Glutamatergic neuron (in vitro differentiated cells): ENCODE results near the gene SPATA13. TPM values are rescaled to one million over a fixed set of nuclear protein-coding genes. Genes with fewer than 3 reads are reported as not detected.
"Not testable (repeated sequence)": the region's sequence is repeated elsewhere in the genome, so short reads cannot be mapped to it uniquely, and the experiment has no call there.

Experiments
- DNase-seq: peaks from one replicate; pipeline ENCODE4 v3.0.0; 2022
- H3K27ac Mint-ChIP-seq: one replicate; pipeline ENCODE4 v1.8.0; 2020; ENCODE audit warnings: mild to moderate bottlenecking, mixed read lengths, inconsistent platforms; ENCODE audit not compliant: unreplicated experiment
- H3K27me3 Mint-ChIP-seq: one replicate; pipeline ENCODE4 v1.8.0; 2020; ENCODE audit warnings: mild to moderate bottlenecking, moderate library complexity, mixed read lengths, inconsistent platforms; ENCODE audit not compliant: unreplicated experiment
- H3K36me3 Mint-ChIP-seq: one replicate; pipeline ENCODE4 v1.8.0; 2020; ENCODE audit warnings: mild to moderate bottlenecking, mixed read lengths, inconsistent platforms; ENCODE audit not compliant: unreplicated experiment
- H3K4me1 Mint-ChIP-seq: one replicate; pipeline ENCODE4 v1.8.0; 2020; ENCODE audit warnings: mild to moderate bottlenecking, low read depth, mixed read lengths, inconsistent platforms; ENCODE audit not compliant: unreplicated experiment
- H3K4me3 Mint-ChIP-seq: one replicate; pipeline ENCODE4 v1.8.0; 2020; ENCODE audit warnings: mild to moderate bottlenecking, mixed read lengths, inconsistent platforms; ENCODE audit not compliant: unreplicated experiment
- H3K9me3 Mint-ChIP-seq: one replicate; pipeline ENCODE4 v1.8.0; 2020; ENCODE audit warnings: mild to moderate bottlenecking, moderate library complexity, mixed read lengths, inconsistent platforms; ENCODE audit not compliant: unreplicated experiment
- CTCF ChIP-seq: fragments of 200-600 bp; sonication (generic); IDR thresholded peaks from one replicate; pipeline ENCODE4 v1.5.0; 2021; ENCODE audit not compliant: partially characterized antibody, unreplicated experiment
- total RNA-seq: library from RNA; stranded (reverse); fragmentation: NEBNext Ultra II Directional; extraction: Animal tissue kit (Norgen Biotek cat#: 25700); gene quantifications from one replicate; pipeline ENCODE4 v1.2.1, GENCODE V29; 2021; ENCODE audit not compliant: unreplicated experiment

Gene SPATA13
- total RNA-seq, 1 donor from 2014 or later: 7.4 TPM

GRCh38 chr13:24339937-24340607, 179.6 kb downstream of the SPATA13 start:
- Mint-ChIP-seq H3K36me3 (no peaks in the 10 kb centered on the region), H3K4me1 (no peaks in the 10 kb centered on the region), H3K27ac (no peak overlapping the region), H3K9me3 (peaks cover 4% of the 10 kb centered on the region), H3K27me3 (peaks cover 4% of the 10 kb centered on the region), H3K4me3 (no peak overlapping the region)
- DNase-seq: no peak
- TF ChIP-seq CTCF: no peak

GRCh38 chr13:24340608-24340955, 180.1 kb downstream of the SPATA13 start:
- no peak for DNase-seq
- H3K4me1 Mint-ChIP-seq: no peaks in the 10 kb centered on the region
- H3K27me3 Mint-ChIP-seq: peaks cover 4% of the 10 kb centered on the region
- no peak overlapping the region for H3K27ac Mint-ChIP-seq
- H3K9me3 Mint-ChIP-seq: peaks cover 4% of the 10 kb centered on the region
- no peaks in the 10 kb centered on the region for H3K36me3 Mint-ChIP-seq
- TF ChIP-seq CTCF: no peak
- no peak overlapping the region for H3K4me3 Mint-ChIP-seq

GRCh38 chr13:24341439-24341838, 180.9 kb downstream of the SPATA13 start:
- Mint-ChIP-seq H3K27ac (no peak overlapping the region), H3K9me3 (peaks cover 4% of the 10 kb centered on the region), H3K36me3 (no peaks in the 10 kb centered on the region), H3K4me3 (no peak overlapping the region), H3K27me3 (peaks cover 4% of the 10 kb centered on the region), H3K4me1 (no peaks in the 10 kb centered on the region)
- no peak for DNase-seq
- TF ChIP-seq CTCF: no peak

GRCh38 chr13:24348385-24348784, 187.9 kb downstream of the SPATA13 start:
- no peak overlapping the region for H3K4me3 Mint-ChIP-seq
- no peak for DNase-seq
- no peak overlapping the region for H3K27ac Mint-ChIP-seq
- no peaks in the 10 kb centered on the region for H3K9me3 Mint-ChIP-seq
- no peaks in the 10 kb centered on the region for H3K27me3 Mint-ChIP-seq
- no peak for TF ChIP-seq CTCF
- H3K36me3 Mint-ChIP-seq: peaks cover 4% of the 10 kb centered on the region
- H3K4me1 Mint-ChIP-seq: no peaks in the 10 kb centered on the region

GRCh38 chr13:24348797-24349515, 188.4 kb downstream of the SPATA13 start:
- H3K4me1 Mint-ChIP-seq: no peaks in the 10 kb centered on the region
- no peak overlapping the region for H3K4me3 Mint-ChIP-seq
- no peak for DNase-seq
- TF ChIP-seq CTCF: no peak
- peaks cover 4% of the 10 kb centered on the region for H3K36me3 Mint-ChIP-seq
- H3K27ac Mint-ChIP-seq: no peak overlapping the region
- H3K27me3 Mint-ChIP-seq: no peaks in the 10 kb centered on the region
- H3K9me3 Mint-ChIP-seq: peaks cover 3% of the 10 kb centered on the region

- H3K36me3 Mint-ChIP-seq, H3K9me3 Mint-ChIP-seq, DNase-seq, H3K4me3 Mint-ChIP-seq, H3K4me1 Mint-ChIP-seq, H3K27ac Mint-ChIP-seq, H3K27me3 Mint-ChIP-seq: not testable (repeated sequence)
Measured at GRCh38 chr13:24349778-24350664, 189.5 kb downstream of the SPATA13 start.
